Neural progenitor cell (in vitro differentiated cells): ENCODE data around the gene RUSF1. TPM values are rescaled to one million over a fixed set of nuclear protein-coding genes. Genes with fewer than 3 reads are reported as not detected.

Source experiments
- DNase-seq: peaks from one replicate; pipeline ENCODE4 v3.0.0-alpha.2; 2016; ENCODE audit warnings: low spot score
- H2AFZ ChIP-seq: fragments of 200-600 bp; sonication (generic); replicated peaks from 2 replicates; pipeline ENCODE4 v1.6.1; 2016; ENCODE audit warnings: antibody characterized with exemption
- H3F3A ChIP-seq: fragments of 200-600 bp; sonication (generic); 2 replicates; pipeline ENCODE4 v1.6.1; 2016; ENCODE audit warnings: antibody characterized with exemption, low read depth
- H3K27ac ChIP-seq: fragments of 200-600 bp; sonication (generic); 2 replicates; pipeline ENCODE4 v1.5.1; 2016; ENCODE audit warnings: mild to moderate bottlenecking
- H3K27me3 ChIP-seq: fragments of 200-600 bp; sonication (generic); 2 replicates; pipeline ENCODE4 v1.6.1; 2016; ENCODE audit warnings: mild to moderate bottlenecking, moderate library complexity
- H3K36me3 ChIP-seq: fragments of 200-600 bp; sonication (generic); 2 replicates; pipeline ENCODE4 v1.5.1; 2016
- H3K4me1 ChIP-seq: fragments of 200-600 bp; sonication (generic); 2 replicates; pipeline ENCODE4 v1.6.1; 2016; ENCODE audit warnings: mixed run types
- H3K4me2 ChIP-seq: fragments of 200-600 bp; sonication (generic); 2 replicates; pipeline ENCODE4 v1.6.1; 2016
- H3K4me3 ChIP-seq: fragments of 200-600 bp; sonication (generic); 2 replicates; pipeline ENCODE4 v1.5.1; 2016
- H3K79me2 ChIP-seq: fragments of 200-600 bp; sonication (generic); 2 replicates; pipeline ENCODE4 v1.6.1; 2016; ENCODE audit warnings: low read depth
- H3K9ac ChIP-seq: fragments of 200-600 bp; sonication (generic); 2 replicates; pipeline ENCODE4 v1.6.1; 2016
- H3K9me3 ChIP-seq: fragments of 200-600 bp; sonication (generic); 2 replicates; pipeline ENCODE4 v1.5.1; 2016; ENCODE audit warnings: low read depth
- H4K20me1 ChIP-seq: fragments of 200-600 bp; sonication (generic); 2 replicates; pipeline ENCODE4 v1.6.1; 2016; ENCODE audit warnings: low read depth
- H3K27ac Mint-ChIP-seq: 3 replicates; pipeline ENCODE4 v1.8.0; 2021; ENCODE audit warnings: mixed read lengths
- H3K27me3 Mint-ChIP-seq: 2 replicates; pipeline ENCODE4 v1.8.0; 2022; ENCODE audit warnings: low read depth, mild to moderate bottlenecking, inconsistent platforms, moderate library complexity, mixed read lengths; ENCODE audit not compliant: insufficient read depth
- H3K36me3 Mint-ChIP-seq: 3 replicates; pipeline ENCODE4 v1.8.0; 2021; ENCODE audit warnings: mixed read lengths
- H3K4me1 Mint-ChIP-seq: 3 replicates; pipeline ENCODE4 v1.8.0; 2021; ENCODE audit warnings: mixed read lengths
- H3K4me3 Mint-ChIP-seq: 3 replicates; pipeline ENCODE4 v1.8.0; 2021; ENCODE audit warnings: mild to moderate bottlenecking, moderate library complexity, mixed read lengths
- H3K9me3 Mint-ChIP-seq: 3 replicates; pipeline ENCODE4 v1.8.0; 2020; ENCODE audit warnings: mixed read lengths
- CTCF ChIP-seq: fragments of 200-600 bp; sonication (generic); IDR thresholded peaks from 2 replicates; pipeline ENCODE4 v1.5.1; 2017; ENCODE audit warnings: antibody characterized with exemption, mild to moderate bottlenecking
- EZH2 ChIP-seq: fragments of 200-600 bp; sonication (generic); IDR thresholded peaks from 2 replicates; pipeline ENCODE4 v1.6.1; 2017; ENCODE audit warnings: antibody characterized with exemption, mild to moderate bottlenecking, moderate library complexity
- EZH2phosphoT487 ChIP-seq: fragments of 200-600 bp; sonication (generic); IDR thresholded peaks from 2 replicates; pipeline ENCODE4 v1.6.1; 2017; ENCODE audit warnings: antibody characterized with exemption
- total RNA-seq: library from RNA; depleted of rRNA; stranded (reverse); fragments of >200 nt; gene quantifications from 2 replicates; pipeline ENCODE4 v1.2.3, GENCODE V29; 2015; ENCODE audit warnings: low replicate concordance

The RUSF1 gene
- total RNA-seq, 1 donor from 2014 or later, result 11.5 TPM

GRCh38 chr16:31488468-31489297 is 19.5 kb downstream of the RUSF1 start:
- H3K27me3 Mint-ChIP-seq, result peaks cover 41% of the 10 kb centered on the region
- Histone ChIP-seq H3K9ac (no peak overlapping the region), H3K4me2 (peak overlapping the region; percentile 87), H3F3A (no peaks in the 10 kb centered on the region), H3K27ac (no peak overlapping the region), H3K79me2 (no peaks in the 10 kb centered on the region), H3K27me3 (peaks cover 62% of the 10 kb centered on the region), H3K4me3 (peak overlapping the region; percentile 56), H3K4me1 (peaks cover 5% of the 10 kb centered on the region), H3K9me3 (no peaks in the 10 kb centered on the region), H4K20me1 (peaks cover 25% of the 10 kb centered on the region), H3K36me3 (no peaks in the 10 kb centered on the region), H2AFZ (no peak overlapping the region)
- peak overlapping the region; percentile 41 for H3K4me3 Mint-ChIP-seq
- no peaks in the 10 kb centered on the region for H3K4me1 Mint-ChIP-seq
- peaks cover 15% of the 10 kb centered on the region for H3K36me3 Mint-ChIP-seq
- DNase-seq, result no peak
- TF ChIP-seq EZH2 (no peak), CTCF (no peak), EZH2phosphoT487 (no peak)
- peaks cover 3% of the 10 kb centered on the region for H3K9me3 Mint-ChIP-seq
- H3K27ac Mint-ChIP-seq, result no peak overlapping the region

- H3K27ac Mint-ChIP-seq, result no peak overlapping the region
- H3K4me2 ChIP-seq, result peak overlapping the region; percentile 87
- H3K4me3 Mint-ChIP-seq, result peak overlapping the region; percentile 82
- H3K79me2 ChIP-seq, result no peaks in the 10 kb centered on the region
- peaks cover 5% of the 10 kb centered on the region for H3K4me1 ChIP-seq
- H3K36me3 Mint-ChIP-seq, result peaks cover 12% of the 10 kb centered on the region
- H3K9me3 Mint-ChIP-seq, result peaks cover 3% of the 10 kb centered on the region
- H4K20me1 ChIP-seq, result peaks cover 25% of the 10 kb centered on the region
- H3K9ac ChIP-seq, result no peak overlapping the region
- no peaks in the 10 kb centered on the region for H3K9me3 ChIP-seq
- H3K36me3 ChIP-seq, result no peaks in the 10 kb centered on the region
- H3K27me3 ChIP-seq, result peaks cover 70% of the 10 kb centered on the region
- H3K27me3 Mint-ChIP-seq, result peaks cover 41% of the 10 kb centered on the region
- H3F3A ChIP-seq, result no peaks in the 10 kb centered on the region
- peak; percentile 76 for DNase-seq
- peak overlapping the region; percentile 48 for H2AFZ ChIP-seq
- TF ChIP-seq CTCF (no peak), EZH2phosphoT487 (peak; percentile 52), EZH2 (peak; percentile 72)
- H3K27ac ChIP-seq, result no peak overlapping the region
- peak overlapping the region; percentile 56 for H3K4me3 ChIP-seq
- H3K4me1 Mint-ChIP-seq, result no peaks in the 10 kb centered on the region
Observed at GRCh38 chr16:31487720-31488467, 20.3 kb downstream of the RUSF1 start.

GRCh38 chr16:31487071-31487719 is 21.0 kb downstream of the RUSF1 start:
- Histone ChIP-seq H3K27ac (no peak overlapping the region), H3K36me3 (no peaks in the 10 kb centered on the region), H3K4me3 (peak overlapping the region; percentile 56), H3K4me2 (peak overlapping the region; percentile 87), H3K4me1 (peaks cover 5% of the 10 kb centered on the region), H2AFZ (peak overlapping the region; percentile 48), H3K9me3 (no peaks in the 10 kb centered on the region), H3F3A (no peaks in the 10 kb centered on the region), H3K27me3 (peaks cover 77% of the 10 kb centered on the region), H3K79me2 (no peaks in the 10 kb centered on the region), H3K9ac (no peak overlapping the region), H4K20me1 (peaks cover 25% of the 10 kb centered on the region)
- Mint-ChIP-seq H3K4me3 (peak overlapping the region; percentile 82), H3K27ac (no peak overlapping the region), H3K9me3 (peaks cover 3% of the 10 kb centered on the region), H3K27me3 (peaks cover 41% of the 10 kb centered on the region), H3K4me1 (no peaks in the 10 kb centered on the region), H3K36me3 (peaks cover 9% of the 10 kb centered on the region)
- peak; percentile 23 for DNase-seq
- TF ChIP-seq EZH2phosphoT487 (peak; percentile 69), EZH2 (no peak)
